Progenitor cell of endocrine pancreas (in vitro differentiated cells): ENCODE measurements around the gene PAK3. TPM values are rescaled to one million over a fixed set of nuclear protein-coding genes. Genes with fewer than 3 reads are reported as not detected.

ENCODE experiments used
- DNase-seq: peaks from one replicate; pipeline ENCODE4 v3.0.0; 2021; ENCODE audit warnings: low spot score; ENCODE audit not compliant: unreplicated experiment
- H3K27ac Mint-ChIP-seq: 2 replicates; pipeline ENCODE4 v1.8.0; 2021; ENCODE audit warnings: mild to moderate bottlenecking, moderate library complexity, mixed read lengths
- H3K27me3 Mint-ChIP-seq: 2 replicates; pipeline ENCODE4 v1.8.0; 2021; ENCODE audit warnings: mixed read lengths
- H3K36me3 Mint-ChIP-seq: 2 replicates; pipeline ENCODE4 v1.8.0; 2022; ENCODE audit warnings: mixed read lengths; ENCODE audit not compliant: insufficient read depth
- H3K4me1 Mint-ChIP-seq: 2 replicates; pipeline ENCODE4 v1.8.0; 2021; ENCODE audit warnings: low read depth, mixed read lengths
- H3K4me3 Mint-ChIP-seq: 2 replicates; pipeline ENCODE4 v1.8.0; 2021; ENCODE audit warnings: low read depth, mild to moderate bottlenecking, moderate library complexity, mixed read lengths
- H3K9me3 Mint-ChIP-seq: 2 replicates; pipeline ENCODE4 v1.8.0; 2021; ENCODE audit warnings: low read depth, mixed read lengths
- CTCF ChIP-seq: fragments of 200-600 bp; sonication (generic); IDR thresholded peaks from one replicate; pipeline ENCODE4 v1.5.0; 2021; ENCODE audit warnings: antibody characterized with exemption, mild to moderate bottlenecking; ENCODE audit not compliant: unreplicated experiment
- total RNA-seq: library from RNA; stranded (reverse); gene quantifications from 2 replicates; pipeline ENCODE4 v1.2.1, GENCODE V29; 2021

The PAK3 gene
- total RNA-seq, 1 donor from 2014 or later = 18.4 TPM

GRCh38 chrX:111086591-111087006, 9.4 kb upstream of the PAK3 start:
- no peak for TF ChIP-seq CTCF
- no peak for DNase-seq
- Mint-ChIP-seq H3K9me3 (no peaks in the 10 kb centered on the region), H3K27me3 (peaks cover 16% of the 10 kb centered on the region), H3K27ac (no peak overlapping the region), H3K36me3 (no peaks in the 10 kb centered on the region), H3K4me3 (no peak overlapping the region), H3K4me1 (peaks cover 38% of the 10 kb centered on the region)

GRCh38 chrX:111088628-111089027, 7.4 kb upstream of the PAK3 start:
- H3K9me3 Mint-ChIP-seq = no peaks in the 10 kb centered on the region
- H3K27me3 Mint-ChIP-seq = peaks cover 26% of the 10 kb centered on the region
- TF ChIP-seq CTCF = no peak
- H3K4me1 Mint-ChIP-seq = peaks cover 40% of the 10 kb centered on the region
- DNase-seq = no peak
- peak overlapping the region; percentile 3 for H3K4me3 Mint-ChIP-seq
- H3K27ac Mint-ChIP-seq = peak overlapping the region; percentile 73
- H3K36me3 Mint-ChIP-seq = no peaks in the 10 kb centered on the region

- TF ChIP-seq CTCF = no peak
- H3K4me3 Mint-ChIP-seq = no peak overlapping the region
- H3K36me3 Mint-ChIP-seq = no peaks in the 10 kb centered on the region
- H3K4me1 Mint-ChIP-seq = peaks cover 32% of the 10 kb centered on the region
- H3K27me3 Mint-ChIP-seq = peaks cover 38% of the 10 kb centered on the region
- no peak for DNase-seq
- no peak overlapping the region for H3K27ac Mint-ChIP-seq
- no peaks in the 10 kb centered on the region for H3K9me3 Mint-ChIP-seq
These were observed 5.5 kb upstream of the PAK3 start for GRCh38 chrX:111090458-111090857.

- Mint-ChIP-seq H3K4me3 (no peak overlapping the region), H3K4me1 (peaks cover 11% of the 10 kb centered on the region), H3K9me3 (no peaks in the 10 kb centered on the region), H3K27ac (no peak overlapping the region), H3K36me3 (no peaks in the 10 kb centered on the region), H3K27me3 (peaks cover 25% of the 10 kb centered on the region)
- TF ChIP-seq CTCF = peak; percentile 88
- DNase-seq = peak; percentile 73
These were observed 2.9 kb downstream of the PAK3 start for GRCh38 chrX:111098874-111099273.

- peak; percentile 72 for TF ChIP-seq CTCF
- peaks cover 16% of the 10 kb centered on the region for H3K27me3 Mint-ChIP-seq
- peaks cover 10% of the 10 kb centered on the region for H3K4me1 Mint-ChIP-seq
- no peaks in the 10 kb centered on the region for H3K36me3 Mint-ChIP-seq
- DNase-seq = peak; percentile 24
- no peaks in the 10 kb centered on the region for H3K9me3 Mint-ChIP-seq
- H3K27ac Mint-ChIP-seq = no peak overlapping the region
- H3K4me3 Mint-ChIP-seq = no peak overlapping the region
These were observed 4.2 kb downstream of the PAK3 start for GRCh38 chrX:111100191-111100590.
